PFSK-1 (cell line): ENCODE results near the gene COA3.

Source experiments
- FOXP2 ChIP-seq: optimal IDR thresholded peaks from 2 replicates; pipeline ENCODE3; 2011; ENCODE audit warnings: borderline replicate concordance, control low read depth, inconsistent platforms; ENCODE audit not compliant: insufficient read depth; ENCODE audit errors: extremely low read length, extremely low read depth
- POLR2AphosphoS5 ChIP-seq: IDR thresholded peaks from 2 replicates; pipeline ENCODE4 v1.6.1; 2012; ENCODE audit warnings: low read depth, mild to moderate bottlenecking, control low read depth, low read length, moderate library complexity
- REST ChIP-seq, 2 experiments: IDR thresholded peaks; 2 replicates each; pipeline versions ENCODE4 v1.6.1 to v1.8.0; 2011 to 2012; ENCODE audit warnings: low read depth in 2 of 2, low read length in 2 of 2, control low read depth in 1 of 2, inconsistent platforms in 1 of 2, mild to moderate bottlenecking in 1 of 2, moderate library complexity in 1 of 2; ENCODE audit not compliant: insufficient read depth in 1 of 2
- SIN3A ChIP-seq: IDR thresholded peaks from 2 replicates; pipeline ENCODE4 v1.6.1; 2012; ENCODE audit warnings: mild to moderate bottlenecking, low read length, moderate library complexity, borderline replicate concordance; ENCODE audit not compliant: insufficient read depth
- TAF1 ChIP-seq: IDR thresholded peaks from 2 replicates; pipeline ENCODE4 v1.6.1; 2012; ENCODE audit warnings: low read length, control low read depth, borderline replicate concordance; ENCODE audit not compliant: insufficient read depth

The COA3 gene

DNA sequence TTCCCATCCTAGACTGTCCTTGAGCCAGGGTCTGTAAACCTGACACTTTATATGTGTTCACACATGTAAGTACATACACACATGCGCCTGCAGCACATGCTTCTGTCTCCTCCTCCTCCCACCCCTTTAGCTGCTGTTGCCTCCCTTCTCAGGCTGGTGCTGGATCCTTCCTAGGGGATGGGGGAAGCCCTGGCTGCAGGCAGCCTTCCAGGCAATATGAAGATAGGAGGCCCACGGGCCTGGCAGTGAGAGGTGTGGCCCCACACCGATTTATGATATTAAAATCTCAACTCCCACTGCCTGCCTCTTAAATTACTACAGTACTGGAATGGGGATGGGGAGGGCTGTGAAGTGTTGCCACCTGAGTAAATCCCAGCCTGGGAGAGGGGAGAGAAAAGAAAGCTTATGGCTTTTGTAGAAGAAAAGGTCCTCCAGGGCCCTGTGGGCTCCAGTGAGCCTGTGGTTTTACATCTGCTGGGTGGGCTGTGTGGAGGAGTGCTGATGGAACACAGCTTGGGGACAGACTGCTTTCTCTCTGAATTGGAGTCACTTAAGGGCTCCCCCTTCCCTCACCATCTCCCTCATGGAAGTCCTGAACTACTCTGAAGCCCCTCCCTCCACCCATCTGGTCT lies 19.1 kb downstream of the COA3 start:
- no peak for TF ChIP-seq SIN3A
- no peak for TF ChIP-seq FOXP2
- no peak for TF ChIP-seq POLR2AphosphoS5

DNA sequence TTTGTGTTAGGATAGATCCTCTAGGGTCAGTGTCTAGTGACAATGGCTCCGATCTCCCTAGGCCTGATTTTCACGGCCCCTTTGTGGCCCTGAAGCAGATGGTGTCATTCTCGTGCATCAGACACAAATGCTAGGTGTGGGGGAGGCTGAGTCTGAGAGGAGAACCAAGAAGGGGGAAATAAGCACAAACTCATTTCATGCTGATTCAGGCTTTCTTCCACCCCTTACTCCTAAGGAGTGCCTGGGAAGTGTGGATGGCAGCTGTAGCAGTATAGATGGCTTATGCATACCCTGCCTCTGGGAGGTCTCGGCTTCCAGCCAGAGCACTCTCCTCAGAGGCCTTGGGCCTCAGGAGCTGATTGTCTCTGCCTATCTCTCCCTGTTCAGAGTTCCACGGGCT lies 19.9 kb downstream of the COA3 start:
- TF ChIP-seq FOXP2: no peak
- TF ChIP-seq SIN3A: no peak
- TF ChIP-seq TAF1: no peak
- no peak for TF ChIP-seq POLR2AphosphoS5
- no peak for TF ChIP-seq REST (IDR thresholded peaks at IDR 0.05; ENCODE audit: insufficient read depth in 1 of 2, low read depth in 2 of 2, low read length in 2 of 2)

- TF ChIP-seq TAF1 (no peak), SIN3A (no peak), REST (IDR thresholded peaks at IDR 0.05; ENCODE audit: insufficient read depth in 1 of 2, low read depth in 2 of 2, low read length in 2 of 2) (no peak)
Measured at GRCh38 chr17:42775534-42776098, 22.9 kb downstream of the COA3 start.

DNA sequence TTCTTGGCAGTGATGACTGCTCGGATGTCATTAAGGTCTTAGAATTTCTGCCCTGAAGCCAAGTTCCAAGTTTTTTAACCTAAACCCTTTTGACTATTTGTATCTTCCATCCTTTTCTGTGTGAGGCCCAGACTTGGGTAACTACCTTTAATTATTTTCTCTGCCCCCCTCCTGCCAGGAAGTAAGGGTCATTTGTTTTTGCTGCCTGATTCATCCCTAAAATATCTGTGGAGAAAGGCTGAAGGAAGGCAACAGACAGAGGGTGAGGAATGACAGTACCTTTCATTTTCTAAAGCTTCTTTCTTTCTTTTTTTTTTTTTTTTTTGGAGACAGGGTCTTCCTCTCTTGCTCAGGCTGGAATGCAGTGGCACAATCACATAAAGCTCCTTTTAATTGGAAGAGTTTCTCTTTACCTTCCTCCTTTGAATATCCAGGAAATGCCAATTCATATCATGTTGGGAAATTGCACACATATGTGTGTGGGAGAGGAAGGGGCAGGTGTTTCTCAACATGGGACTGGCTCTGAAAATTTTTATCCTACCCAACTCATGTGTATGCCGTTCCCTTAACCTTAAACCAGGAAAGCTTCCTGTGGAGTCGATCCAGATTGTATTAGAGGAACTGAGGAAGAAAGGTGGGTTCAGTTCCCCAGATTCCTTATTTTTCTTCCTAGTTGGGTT lies 24.3 kb downstream of the COA3 start:
- TF ChIP-seq TAF1: no peak
- no peak for TF ChIP-seq FOXP2
- no peak for TF ChIP-seq SIN3A
- no peak for TF ChIP-seq POLR2AphosphoS5
- no peak for TF ChIP-seq REST (IDR thresholded peaks at IDR 0.05; ENCODE audit: insufficient read depth in 1 of 2, low read depth in 2 of 2, low read length in 2 of 2)

DNA sequence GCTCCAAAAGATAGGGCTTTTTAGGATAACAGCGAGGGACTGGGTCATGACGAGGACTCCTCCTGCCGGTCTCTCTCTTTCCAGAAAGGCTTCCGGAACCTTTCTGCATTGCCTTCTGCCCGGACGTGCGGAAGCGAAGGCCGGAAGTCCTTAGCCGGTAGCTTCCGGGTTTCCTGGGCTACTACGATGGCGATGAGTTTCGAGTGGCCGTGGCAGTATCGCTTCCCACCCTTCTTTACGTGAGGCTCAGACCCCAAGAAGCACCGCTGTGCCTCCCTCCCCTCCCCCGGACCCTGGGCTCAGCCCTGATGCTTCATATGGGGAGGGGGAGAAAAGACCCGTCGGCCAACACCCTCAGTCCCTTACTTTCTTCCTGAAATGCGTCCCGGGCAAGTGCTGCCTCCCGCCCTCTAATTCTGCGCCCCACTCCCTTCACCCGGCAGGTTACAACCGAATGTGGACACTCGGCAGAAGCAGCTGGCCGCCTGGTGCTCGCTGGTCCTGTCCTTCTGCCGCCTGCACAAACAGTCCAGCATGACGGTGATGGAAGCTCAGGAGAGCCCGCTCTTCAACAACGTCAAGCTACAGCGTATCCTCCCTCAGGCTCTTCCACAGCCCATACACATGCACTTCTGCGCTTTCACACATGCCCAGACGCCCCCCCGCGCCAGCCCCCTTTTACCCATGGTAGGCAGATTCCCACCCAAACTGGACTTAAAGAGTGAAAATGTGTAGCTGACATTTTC lies 25.0 kb downstream of the COA3 start, which contains the start of gene VPS25:
Gene VPS25 (plus strand): TSS at position 160 of the 746 bp plus-strand sequence. CDS start 27 bp downstream, at position 187.
- TF ChIP-seq REST (IDR thresholded peaks at IDR 0.05; ENCODE audit: insufficient read depth in 1 of 2, low read depth in 2 of 2, low read length in 2 of 2) (peak in 1 of 2 experiments; percentile 67; a peak in 3 of 4 replicates), SIN3A (peak; percentile 75; the same call in 1 of the 2 replicates), TAF1 (peak; percentile 99), FOXP2 (peak; percentile 43), POLR2AphosphoS5 (peak; percentile 96)
